HG02840 (cell line): ENCODE results near the gene PIAS1.
"Not testable (repeated sequence)": the region's sequence is repeated elsewhere in the genome, so short reads cannot be mapped to it uniquely, and the experiment has no call there.

Experiments used
- ATAC-seq: cut with Tn5 transposase; IDR thresholded peaks from one replicate; pipeline ENCODE4 v1.9.1; 2021; ENCODE audit warnings: mild to moderate bottlenecking, moderate library complexity, moderate number of reproducible peaks; ENCODE audit not compliant: unreplicated experiment, low FRiP score

The PIAS1 gene

DNA sequence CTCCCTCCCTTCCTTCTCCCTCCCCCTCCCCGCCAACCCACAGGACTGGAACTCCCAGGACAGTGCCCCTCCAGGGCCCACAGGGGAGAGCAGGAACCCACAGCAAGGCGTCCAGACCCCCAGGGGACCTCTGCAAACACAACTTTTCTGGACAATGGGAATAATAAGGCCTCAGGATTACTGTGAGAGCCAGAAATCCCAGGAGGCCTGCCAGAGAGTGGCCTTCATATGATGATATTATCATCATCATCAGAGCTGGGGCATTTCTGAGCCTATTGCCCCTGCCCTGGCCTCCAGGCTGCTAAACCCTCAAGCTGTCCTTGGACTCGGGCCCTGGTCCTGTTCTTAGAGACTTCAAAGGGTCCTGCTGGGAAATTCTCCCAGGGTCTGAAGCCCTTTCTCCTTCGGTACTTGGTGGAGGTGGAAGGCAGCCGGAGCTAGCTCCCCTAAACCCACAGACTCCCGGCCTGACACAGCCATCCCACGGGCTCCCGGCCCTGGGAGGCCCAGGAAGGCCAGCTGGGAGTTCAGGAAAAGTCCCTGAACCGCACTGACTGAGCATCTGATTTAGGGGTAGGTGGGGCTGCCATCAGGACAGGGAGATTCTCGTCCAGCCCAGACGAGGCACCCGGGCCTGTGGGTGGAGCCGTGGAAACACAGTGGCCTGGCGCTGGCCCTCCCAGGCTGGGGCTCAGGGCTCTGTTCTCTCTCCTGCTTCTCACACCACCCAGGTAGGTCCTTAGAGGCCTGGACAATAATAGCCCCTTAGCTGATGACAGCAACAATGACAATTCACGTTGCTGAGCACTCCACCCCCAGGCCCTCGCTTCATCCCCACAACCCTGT lies 146.1 kb downstream of the PIAS1 start:
- no peak for ATAC-seq

DNA sequence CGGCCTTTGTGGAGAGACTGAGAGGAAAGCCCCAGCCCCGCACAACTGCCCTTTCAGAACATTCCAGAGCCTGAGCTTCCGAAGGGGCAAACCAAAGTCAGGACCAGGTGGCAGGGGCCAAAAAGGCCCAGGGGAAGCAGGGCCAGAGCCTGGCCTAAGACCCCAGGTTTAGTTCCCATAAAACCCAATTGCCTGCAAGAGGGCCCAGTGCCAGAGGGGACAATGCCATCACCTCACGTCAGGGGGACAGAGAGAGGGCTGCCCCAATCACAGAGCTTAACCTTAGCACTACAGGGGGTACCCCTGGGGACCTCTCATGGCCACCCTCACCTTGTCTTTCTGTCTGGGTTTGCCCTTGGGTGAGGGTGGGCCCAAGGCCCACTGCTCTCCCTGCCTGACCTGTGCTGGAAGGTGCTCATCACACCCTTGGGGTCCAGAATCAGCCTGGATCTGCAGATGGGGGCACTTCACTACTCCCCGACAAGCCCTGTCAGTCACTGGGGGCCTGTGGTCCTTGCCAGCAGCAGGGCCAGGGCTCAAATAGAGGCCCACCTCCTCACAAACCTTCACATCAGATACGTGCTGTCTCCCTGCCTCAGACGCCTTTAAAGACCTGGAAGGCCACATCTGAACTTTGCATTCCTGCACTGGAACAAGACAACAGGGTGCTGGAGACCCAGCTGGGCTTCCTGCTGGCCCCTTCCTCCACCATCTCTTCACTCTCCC lies 147.2 kb downstream of the PIAS1 start:
- ATAC-seq: no peak

DNA sequence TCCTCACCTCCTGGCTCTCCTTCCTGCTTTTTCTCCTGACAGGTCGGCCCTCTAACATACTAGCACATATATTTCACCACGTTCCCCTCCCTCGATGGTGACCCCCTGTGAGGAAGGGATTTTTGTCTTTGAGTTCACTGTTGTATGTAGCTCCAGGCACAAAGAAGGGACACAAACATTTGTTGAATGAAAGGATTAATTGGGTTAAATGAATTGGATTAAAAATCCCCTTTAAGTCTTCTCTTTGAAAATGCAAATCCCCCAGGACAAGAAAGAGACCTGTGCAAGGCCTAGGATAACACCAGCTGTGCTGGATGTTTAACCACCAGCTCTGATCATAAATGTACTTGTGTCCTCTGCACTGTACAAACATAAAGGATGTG lies 147.8 kb downstream of the PIAS1 start:
- ATAC-seq: no peak

DNA sequence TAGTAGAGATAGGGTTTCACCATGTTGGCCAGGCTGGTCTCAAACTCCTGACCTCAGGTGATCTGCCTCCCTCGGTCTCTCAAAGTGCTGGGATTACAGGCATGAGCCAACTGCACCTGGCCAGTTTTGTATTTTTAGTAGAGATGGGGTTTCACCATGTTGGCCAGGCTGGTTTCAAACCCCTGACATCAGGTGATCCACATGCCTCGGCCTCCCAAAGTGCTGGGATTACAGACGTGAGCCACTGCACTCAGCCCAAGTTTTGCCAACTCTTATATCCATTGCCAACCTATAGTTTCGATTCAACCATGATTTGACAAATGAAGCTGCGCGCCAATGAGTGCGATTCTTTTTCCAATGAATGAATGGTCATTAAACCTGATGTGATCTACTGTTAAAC lies 148.9 kb downstream of the PIAS1 start:
- ATAC-seq: not testable (repeated sequence)

DNA sequence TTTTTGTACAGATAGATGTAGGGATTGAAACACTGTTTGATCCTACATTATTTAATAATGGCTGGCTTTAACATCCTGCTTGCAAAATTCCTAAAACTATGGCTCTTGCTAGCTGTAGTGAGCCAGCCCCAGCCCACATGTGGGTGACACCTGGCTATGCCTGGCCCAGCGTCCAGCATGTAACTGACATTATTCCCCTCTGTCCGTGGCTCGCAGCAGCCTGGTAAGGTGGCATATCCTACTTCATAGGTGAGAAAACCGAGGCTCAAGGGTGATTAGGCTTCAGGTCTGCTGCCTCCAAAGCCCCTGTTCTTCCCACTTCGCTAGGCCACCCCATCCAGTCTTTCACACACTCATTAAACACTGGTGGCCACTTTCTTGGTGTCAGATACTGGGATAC lies 149.4 kb downstream of the PIAS1 start:
- no peak for ATAC-seq

DNA sequence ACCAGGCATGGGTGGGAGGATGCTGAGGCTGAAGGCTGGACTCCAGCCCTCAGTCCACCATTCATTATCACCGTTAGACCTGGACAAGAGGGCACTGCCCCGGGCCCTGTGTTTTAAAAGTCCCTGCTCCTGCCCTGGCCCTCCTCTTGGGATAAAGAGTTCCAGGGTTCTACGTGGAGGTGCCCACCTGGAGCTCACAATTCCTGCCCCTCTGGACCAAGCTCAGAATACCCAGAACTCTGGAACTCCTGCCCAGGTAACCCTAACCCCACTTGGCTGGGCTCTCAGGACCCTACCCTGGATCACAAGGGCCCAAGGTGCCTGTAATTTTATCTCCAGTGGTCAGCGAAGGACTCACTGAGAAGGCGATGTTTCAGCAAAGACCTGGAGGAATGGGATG lies 149.8 kb downstream of the PIAS1 start:
- no peak for ATAC-seq

DNA sequence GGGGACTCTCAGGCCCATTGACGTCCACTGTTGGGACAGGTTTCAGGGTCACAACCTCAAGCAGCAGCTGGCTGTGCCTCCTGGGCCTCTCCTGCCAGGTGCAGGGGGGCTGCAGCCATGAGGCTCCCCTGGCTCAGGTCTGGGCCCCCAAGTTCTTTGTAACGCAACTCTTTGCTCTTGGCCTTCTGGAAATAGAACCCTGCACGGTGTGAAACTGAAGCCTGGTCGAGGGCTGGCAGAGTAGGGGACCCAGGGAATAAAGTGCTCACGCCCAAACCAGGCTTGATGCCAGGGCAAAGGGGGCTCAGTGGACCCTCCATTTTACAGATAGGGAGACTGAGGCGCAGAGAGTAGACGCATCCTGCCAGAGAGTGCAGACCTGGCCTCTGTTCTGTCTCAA lies 150.2 kb downstream of the PIAS1 start:
- ATAC-seq: no peak

DNA sequence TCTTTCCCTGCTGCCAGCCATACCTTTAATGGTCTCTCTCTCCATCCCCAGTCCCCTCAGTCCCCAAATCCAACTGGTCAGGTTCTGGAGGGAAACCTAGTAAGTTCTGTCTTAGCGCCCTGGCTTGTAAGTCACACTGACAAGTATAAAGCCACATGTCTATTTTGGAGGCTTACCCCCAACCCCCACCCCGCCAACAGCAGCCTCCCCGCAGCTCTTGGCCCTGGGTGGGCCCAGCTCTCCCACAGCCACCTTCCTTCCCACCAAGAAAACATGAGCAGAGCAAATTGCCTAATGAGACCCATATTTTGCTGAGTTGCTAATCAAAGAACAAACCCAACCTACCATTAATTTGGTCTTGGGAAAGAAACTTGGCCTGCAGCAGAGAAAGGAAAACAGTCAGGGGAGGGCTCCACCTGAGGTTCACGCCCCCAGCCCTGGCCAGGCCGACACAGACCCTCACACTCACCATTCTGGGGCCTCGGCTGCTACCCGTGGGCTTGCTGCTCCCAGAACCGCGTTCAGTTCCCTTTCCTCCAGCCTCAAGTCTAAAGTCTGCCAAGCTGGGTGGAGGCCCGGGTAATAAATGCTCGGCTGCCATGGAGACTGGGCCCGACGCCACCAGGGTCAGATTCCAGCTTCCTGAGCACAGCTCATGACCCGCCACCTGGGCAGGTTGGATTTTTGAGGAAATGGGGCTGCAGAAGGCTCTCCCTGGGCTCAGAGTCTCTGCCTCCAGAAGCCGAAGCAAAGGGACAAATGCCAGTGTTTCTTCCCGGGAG lies 150.9 kb downstream of the PIAS1 start, which contains the start of gene CALML4:
Gene CALML4 (minus strand): TSS at position 557 of the 782 bp plus-strand sequence. CDS start 85 bp downstream, at position 472.
- no peak for ATAC-seq

DNA sequence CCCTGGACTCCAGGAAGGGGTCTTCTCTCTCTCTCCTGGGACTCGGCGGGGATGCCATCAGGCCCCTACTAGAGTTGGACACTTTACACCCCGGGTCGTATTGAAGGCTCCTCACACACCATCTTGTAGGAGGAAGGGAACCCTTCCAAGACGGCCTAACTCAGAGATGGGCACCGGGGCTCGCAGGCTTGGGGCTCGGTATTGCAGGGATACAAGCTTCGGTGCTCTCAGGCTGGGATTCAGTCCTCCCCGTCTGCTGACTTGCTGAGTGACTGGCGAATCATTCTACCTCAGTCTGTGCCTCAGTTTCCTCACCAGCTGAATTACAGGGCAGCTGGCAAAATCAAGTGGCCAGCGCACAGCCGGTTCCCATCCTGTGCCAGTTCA lies 151.4 kb downstream of the PIAS1 start:
- ATAC-seq: no peak

DNA sequence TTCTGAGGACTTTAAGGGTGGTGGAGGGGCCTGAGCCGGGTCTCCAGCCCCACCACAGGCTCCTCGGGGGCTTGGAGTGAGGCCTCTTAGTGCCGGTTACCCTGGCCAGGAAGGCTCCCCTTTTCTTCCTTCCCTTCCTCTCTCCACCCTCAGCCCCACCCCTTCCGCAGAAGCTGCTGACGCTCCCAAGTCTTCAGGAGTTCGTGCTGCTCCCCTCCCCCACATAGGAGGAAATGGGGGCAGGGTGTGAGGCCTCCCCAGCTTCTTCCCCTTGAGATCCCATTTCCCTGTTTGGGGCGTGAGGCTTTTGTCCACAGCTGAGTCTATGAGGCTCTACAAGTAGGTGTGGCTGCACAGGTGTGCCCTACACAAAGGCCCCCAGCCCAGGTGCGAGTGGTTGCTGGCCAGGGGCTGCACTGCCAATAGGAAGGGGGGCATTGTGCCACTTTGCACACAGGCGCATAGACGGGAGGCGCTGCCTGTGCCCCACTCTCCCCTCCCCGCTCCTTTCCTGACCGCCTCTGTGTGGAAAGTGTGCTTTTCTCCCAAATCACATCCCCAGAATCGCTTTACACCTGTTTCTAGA lies 151.9 kb downstream of the PIAS1 start:
- ATAC-seq: no peak

DNA sequence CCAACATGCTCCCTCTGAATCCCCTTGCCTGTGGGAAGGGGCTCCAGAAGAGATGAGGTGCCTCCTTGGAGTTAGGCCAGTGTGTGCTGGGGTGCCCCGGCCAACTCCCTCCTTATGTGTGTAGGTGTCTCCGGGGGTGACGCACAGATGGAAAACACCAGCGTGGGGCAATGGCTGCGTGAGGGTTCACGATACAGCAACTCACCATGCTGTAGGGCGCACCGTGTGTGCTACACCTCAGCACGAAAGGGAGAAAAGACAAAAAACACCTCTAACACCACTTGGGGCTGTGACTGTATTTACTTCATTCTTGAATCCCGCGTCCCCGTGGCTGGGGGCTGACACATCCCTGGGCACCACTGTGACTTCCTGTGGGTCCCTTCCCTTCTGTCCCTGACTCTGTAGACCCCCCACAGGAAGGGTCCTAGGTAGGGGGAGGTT lies 152.6 kb downstream of the PIAS1 start:
- no peak for ATAC-seq

DNA sequence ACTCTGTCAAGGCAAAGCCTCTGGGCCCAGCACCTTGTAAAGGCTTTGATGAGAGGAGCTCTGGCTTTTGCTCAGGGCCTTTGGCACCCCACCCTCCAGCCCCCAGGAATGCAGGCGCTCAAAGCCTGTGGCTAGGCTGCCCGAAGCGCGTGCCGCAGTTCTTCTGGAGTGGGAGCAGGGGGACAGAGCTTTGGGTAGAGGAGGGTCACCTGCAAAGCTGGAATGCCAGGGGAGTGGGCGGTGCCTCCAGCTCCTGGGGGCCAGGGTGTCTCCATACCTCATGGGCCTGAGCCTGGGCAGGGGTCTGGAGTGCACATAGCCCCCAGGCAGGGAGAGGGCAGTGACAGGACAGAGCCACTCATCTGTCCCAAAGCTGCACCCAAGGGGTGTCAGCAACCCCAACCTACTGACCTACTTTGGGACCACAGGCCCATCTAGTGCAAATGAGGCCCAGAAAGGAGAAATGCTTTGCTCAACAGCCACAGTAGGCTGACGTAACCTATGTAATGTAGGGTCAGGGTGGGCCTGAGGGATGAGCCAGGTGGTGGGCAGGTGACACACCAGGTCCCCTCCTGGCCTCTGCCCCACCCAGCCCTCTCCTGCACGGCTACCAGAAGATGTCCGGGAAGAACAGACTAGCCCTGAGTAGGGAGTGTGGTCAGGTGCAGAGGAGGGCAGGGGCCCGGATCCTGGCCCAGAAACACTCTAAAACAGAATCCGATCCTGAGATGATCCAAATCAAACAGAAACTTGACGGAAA lies 153.2 kb downstream of the PIAS1 start:
- no peak for ATAC-seq

DNA sequence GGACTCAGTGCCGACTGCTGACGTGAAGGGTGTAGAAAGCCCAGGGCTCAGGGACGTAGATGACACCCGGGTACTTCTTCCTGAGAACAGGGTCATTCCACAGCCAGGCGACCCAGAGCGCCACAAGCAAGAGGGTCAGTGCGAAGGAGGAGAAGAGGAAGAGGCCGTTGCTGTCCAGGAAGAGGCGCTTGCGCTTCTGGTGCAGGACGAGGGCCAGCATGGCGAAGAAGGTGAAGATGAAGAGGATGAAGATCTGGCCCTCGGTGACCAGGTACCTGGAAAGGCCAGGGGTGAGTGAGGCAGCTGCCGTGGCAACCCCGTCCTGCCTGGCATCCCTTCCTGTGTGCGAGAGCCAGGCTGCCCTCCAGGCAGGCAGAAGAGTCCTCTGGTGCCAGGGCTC lies 154.0 kb downstream of the PIAS1 start:
- ATAC-seq: no peak

DNA sequence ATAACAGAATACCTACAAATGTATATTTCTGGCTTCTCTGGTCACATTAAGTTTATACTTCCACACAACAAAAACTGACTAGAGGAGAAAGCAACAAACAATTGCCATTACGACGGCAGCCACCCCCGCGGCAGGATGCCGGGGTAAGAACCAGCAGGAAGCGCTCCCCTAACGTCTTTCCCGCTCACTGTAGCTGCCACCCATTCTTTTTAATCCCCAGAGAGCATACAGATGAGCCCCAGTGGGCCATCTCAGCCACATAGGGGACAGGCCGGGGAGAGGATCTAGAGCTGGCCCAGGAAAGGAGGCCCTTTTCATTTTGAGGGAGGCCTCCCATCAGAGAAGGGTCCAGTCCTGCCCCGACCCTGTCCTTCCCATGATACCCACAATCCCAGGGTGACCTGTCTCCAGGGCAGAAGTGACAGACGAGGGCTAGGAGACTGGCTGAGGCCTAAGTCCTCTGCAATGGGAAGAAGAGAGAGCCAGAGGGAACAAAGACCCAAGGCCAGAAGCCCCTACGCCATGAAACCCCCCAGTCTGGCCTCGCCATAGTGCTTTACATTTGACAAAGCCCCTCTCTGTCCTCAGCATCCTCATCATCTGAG lies 154.6 kb downstream of the PIAS1 start:
- no peak for ATAC-seq

DNA sequence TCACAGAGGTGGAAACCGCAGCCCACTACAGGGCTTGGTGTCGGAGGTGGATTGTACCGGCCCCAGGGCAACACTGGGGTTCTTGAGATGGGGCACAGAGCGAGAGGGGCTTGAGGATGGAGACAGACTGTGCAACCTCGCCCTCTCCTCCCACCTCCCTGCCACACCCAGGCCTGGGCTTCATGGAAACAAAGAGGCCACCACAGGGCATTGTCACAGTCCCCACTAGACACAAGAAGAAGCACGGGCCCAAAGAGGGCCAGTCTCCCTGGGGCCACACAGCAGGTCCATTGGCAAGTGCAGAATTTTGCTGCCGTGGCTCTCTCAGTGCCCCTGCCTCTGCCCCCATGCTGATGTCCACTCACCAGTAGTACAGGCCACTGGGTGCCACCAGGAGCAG lies 155.2 kb downstream of the PIAS1 start:
- ATAC-seq: no peak

DNA sequence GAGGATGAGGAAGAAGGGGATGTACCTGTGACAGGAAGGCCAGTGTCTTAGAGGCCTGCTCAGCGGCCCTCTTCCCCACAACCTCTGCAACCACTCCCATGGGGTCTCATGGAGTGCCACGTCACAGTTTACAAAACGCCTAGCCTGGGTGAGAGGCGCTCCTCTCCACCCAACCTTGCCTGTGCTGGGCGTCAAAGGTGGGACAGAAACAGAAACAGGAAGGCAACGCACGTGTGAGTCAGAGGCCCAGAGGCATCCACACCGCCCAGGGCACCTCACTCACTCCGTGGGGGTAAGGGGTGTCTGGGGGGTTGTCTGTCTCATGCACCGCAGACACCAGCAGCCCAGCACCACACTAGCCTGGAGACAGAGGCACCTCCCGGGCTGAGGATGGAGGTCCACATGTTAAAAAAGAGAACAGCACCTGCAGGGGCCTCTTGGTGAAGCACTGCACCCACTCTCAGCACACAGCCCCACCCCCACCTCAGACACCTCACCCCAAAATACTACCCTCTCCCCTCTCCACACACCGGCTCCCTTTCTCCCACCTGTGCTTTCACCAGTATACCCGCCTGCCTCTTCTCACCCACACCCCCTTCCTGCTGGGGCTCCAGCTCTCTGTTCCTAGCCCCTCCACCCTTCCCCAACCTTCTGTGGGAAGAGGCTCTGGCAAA lies 155.8 kb downstream of the PIAS1 start:
- ATAC-seq: no peak

DNA sequence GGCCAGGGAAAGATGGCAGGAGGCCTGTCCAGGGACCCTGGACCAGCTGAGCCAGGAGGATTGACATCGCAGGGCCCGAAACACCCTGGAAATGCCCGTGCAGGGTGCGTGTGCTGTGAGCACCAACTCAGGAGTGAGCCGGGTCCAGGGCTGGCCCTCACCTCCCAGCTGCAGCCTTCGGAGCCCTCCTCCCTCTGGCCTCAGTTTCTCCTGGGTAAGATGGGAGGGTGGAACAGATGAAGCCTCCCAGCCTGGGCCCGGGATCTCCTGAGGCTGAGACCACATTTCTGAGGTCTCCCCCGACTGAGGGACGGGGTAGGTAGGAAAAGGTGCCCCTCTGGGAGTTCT lies 156.3 kb downstream of the PIAS1 start:
- no peak for ATAC-seq

DNA sequence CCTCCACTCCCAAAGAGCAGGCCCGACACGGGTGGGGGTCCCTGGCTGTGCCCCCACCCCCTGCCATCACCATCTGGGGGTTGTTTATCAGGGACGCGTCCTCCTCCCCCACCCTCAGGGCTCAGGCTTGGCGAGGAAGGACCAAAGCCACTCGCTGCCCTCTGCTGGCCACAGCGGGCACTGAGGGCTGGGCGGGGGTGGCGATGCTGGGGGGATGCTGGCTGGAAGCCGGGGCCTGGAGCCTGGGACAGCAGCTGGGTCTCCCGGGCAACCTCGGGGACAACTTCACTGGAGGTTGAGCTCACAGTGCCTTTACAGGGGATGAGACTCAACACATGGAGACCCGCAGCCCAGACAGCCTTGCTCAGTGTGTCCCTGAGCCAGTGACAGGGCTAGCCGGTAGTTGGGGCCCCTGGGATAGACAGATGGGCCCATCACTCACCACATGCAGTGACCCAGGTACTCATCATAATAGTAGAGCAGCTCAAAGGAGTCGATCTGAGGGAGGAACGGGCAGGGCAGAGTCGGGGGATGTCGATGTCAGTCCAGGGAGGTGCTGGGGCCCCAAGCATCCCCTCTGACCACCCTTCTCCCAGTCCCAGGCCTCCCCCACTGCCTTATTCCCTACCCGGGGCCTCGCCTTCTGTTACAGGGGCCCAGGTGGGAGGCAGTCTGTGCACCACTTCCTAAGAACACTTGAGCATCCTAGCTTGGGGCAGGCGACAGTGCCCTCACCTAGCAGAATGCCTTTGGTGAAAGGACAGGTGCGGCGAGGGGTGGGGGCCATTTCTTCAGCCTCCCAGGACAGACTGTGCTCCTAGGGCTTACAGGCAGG lies 156.9 kb downstream of the PIAS1 start:
- no peak for ATAC-seq
